ENCODE results near the gene KRTAP3-1. TPM values are rescaled to one million over a fixed set of nuclear protein-coding genes. Genes with fewer than 3 reads are reported as not detected.

Gene KRTAP3-1
- total and polyA plus RNA-seq, 9 of the 15 experiments (the other 6 are each of a cell fraction or from before 2014, with no cell fraction given): not detected

DNA sequence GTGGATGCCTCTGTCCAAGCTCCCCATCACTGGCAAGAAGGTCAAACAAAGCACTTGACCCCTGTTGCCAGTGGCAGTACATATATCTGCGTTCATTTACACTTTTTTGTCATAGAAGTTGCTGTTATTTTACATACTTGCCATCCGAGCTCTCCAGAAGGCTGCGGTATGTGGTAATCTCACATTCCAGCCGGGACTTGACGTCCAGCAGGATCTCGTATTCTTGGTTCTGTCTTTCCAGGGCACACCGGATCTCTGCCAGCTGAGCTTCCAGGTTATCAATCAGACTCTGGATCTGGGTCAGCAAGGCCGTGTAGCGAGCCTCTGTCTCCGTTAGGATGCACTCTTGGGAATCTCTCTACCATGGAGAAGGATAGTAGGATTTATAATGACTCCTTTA, 48.8 kb downstream of the KRTAP3-1 start:
- DNase-seq (ENCODE audit: extremely low read depth in 1 of 4, low spot score in 3 of 4) (no peak), ATAC-seq (no peak), FAIRE-seq (no peak)
- Histone ChIP-seq H3K4me3 (no peak overlapping the region), H3K4me2 (ENCODE audit: insufficient read depth, low read length) (no peak overlapping the region), H3K4me1 (replicated peaks in 1 of 2; ENCODE audit: control insufficient read depth in 2 of 2, insufficient read depth in 2 of 2, low read length in 2 of 2) (no peaks in the 10 kb centered on the region), H3K27me3 (ENCODE audit: control insufficient read depth in 2 of 2, insufficient read depth in 2 of 2, low read length in 2 of 2) (peaks cover 0 to 6% of the 10 kb centered on the region in 2 experiments; a peak in 3 of 5 replicates), H3K9ac (ENCODE audit: insufficient read depth in 1 of 2, low read depth in 2 of 2, low read length in 2 of 2) (no peak overlapping the region), H2AFZ (ENCODE audit: low read depth, low read length) (no peak overlapping the region), H3K79me2 (ENCODE audit: control insufficient read depth, insufficient read depth, low read length) (no peaks in the 10 kb centered on the region), H3K36me3 (ENCODE audit: control insufficient read depth, insufficient read depth, low read length) (no peaks in the 10 kb centered on the region), H4K20me1 (replicated peaks; ENCODE audit: control insufficient read depth, insufficient read depth, low read length) (no peaks in the 10 kb centered on the region), H3K27ac (ENCODE audit: extremely low read depth, low read depth, low read length) (no peak overlapping the region), H3K9me1 (ENCODE audit: control insufficient read depth, insufficient read depth, low read length) (no peaks in the 10 kb centered on the region), H3K9me3 (replicated peaks; ENCODE audit: control insufficient read depth, insufficient read depth, low read depth, low read length) (no peaks in the 10 kb centered on the region)
- BruUV-seq (replicated peaks): no TSS peak
- intact Hi-C loops (cut with micrococcal nuclease): no loop called here
- WGBS (ENCODE audit: insufficient coverage, low coverage, missing lambda C conversion rate): 1% methylated on average over 10 of the region's 10 CpGs
- TF ChIP-seq, protein P1, sequence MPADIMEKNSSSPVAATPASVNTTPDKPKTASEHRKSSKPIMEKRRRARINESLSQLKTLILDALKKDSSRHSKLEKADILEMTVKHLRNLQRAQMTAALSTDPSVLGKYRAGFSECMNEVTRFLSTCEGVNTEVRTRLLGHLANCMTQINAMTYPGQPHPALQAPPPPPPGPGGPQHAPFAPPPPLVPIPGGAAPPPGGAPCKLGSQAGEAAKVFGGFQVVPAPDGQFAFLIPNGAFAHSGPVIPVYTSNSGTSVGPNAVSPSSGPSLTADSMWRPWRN (IDR thresholded peaks at IDR 0.05; ENCODE audit: low read depth): no peak
- TF ChIP-seq GABPA (tag; conservative IDR thresholded peaks at IDR 0.05; ENCODE audit: low read depth) (no peak), ZKSCAN1 (IDR thresholded peaks at IDR 0.05; ENCODE audit: low read depth, low read length) (no peak), ZNF224 (CRISPR knock-in tag; IDR thresholded peaks at IDR 0.05) (no peak), CREM (IDR thresholded peaks at IDR 0.05; ENCODE audit: low read depth) (no peak), ZKSCAN3 (CRISPR knock-in tag; IDR thresholded peaks at IDR 0.05) (no peak), CAMTA2 (CRISPR knock-in tag; conservative IDR thresholded peaks at IDR 0.05) (no peak), MTF1 (CRISPR knock-in tag; IDR thresholded peaks at IDR 0.05; ENCODE audit: borderline replicate concordance) (no peak), ZFP30 (CRISPR knock-in tag; IDR thresholded peaks at IDR 0.05; ENCODE audit: borderline replicate concordance) (no peak), ZNF274 (IDR thresholded peaks at IDR 0.05; ENCODE audit: borderline replicate concordance, low read depth, low read length) (no peak), SIN3B (IDR thresholded peaks at IDR 0.05; ENCODE audit: low read depth) (no peak), TRIM24 (IDR thresholded peaks at IDR 0.05) (no peak), ZBTB26 (CRISPR knock-in tag; IDR thresholded peaks at IDR 0.05) (no peak), MITF (IDR thresholded peaks at IDR 0.05) (no peak), ARHGAP35 (IDR thresholded peaks at IDR 0.05; ENCODE audit: partially characterized antibody) (no peak), BRCA1 (IDR thresholded peaks at IDR 0.05) (no peak), BRCA1 (CRISPR knock-in tag; IDR thresholded peaks at IDR 0.05) (no peak), PTTG1 (tag; IDR thresholded peaks at IDR 0.05; ENCODE audit: low read depth) (no peak), CTBP1 (IDR thresholded peaks at IDR 0.05; ENCODE audit: borderline replicate concordance) (no peak)
- TF ChIP-seq, protein P2, sequence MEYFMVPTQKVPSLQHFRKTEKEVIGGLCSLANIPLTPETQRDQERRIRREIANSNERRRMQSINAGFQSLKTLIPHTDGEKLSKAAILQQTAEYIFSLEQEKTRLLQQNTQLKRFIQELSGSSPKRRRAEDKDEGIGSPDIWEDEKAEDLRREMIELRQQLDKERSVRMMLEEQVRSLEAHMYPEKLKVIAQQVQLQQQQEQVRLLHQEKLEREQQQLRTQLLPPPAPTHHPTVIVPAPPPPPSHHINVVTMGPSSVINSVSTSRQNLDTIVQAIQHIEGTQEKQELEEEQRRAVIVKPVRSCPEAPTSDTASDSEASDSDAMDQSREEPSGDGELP (CRISPR knock-in tag; IDR thresholded peaks at IDR 0.05; ENCODE audit: borderline replicate concordance): no peak
- ChIA-PET CTCF (ENCODE audit: low intra/inter-chr PET ratio) (no interaction called here), POLR2A (interaction anchor here (1.0 kb wide), 1 partner anchor 20 kb away, joined by 3 read pairs; no protein-coding TSS in a partner anchor)
- in situ Hi-C loops (cut with MboI): no loop called here
